Measurements from ENCODE around the gene ADGRG6.

Gene ADGRG6

DNA sequence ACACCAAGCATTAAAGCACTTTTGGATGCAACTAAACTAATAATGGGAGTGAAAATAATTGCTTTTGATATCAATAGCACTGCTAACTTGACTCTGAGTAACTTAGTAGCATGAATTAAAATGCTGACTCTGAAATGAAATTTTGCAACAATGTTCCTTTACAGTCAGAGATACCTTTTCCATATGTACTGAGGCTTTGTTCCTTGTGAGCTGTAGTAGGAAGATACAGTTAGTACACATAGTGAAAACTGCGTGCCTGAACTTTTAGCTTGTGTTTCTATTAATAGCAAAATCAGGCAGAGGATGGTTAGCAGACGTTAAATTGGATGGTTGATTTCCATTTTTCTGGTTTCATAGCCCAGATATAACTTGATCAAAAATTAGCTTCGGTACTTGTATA, 18.6 kb downstream of the ADGRG6 start:
- TF ChIP-seq, protein P1, sequence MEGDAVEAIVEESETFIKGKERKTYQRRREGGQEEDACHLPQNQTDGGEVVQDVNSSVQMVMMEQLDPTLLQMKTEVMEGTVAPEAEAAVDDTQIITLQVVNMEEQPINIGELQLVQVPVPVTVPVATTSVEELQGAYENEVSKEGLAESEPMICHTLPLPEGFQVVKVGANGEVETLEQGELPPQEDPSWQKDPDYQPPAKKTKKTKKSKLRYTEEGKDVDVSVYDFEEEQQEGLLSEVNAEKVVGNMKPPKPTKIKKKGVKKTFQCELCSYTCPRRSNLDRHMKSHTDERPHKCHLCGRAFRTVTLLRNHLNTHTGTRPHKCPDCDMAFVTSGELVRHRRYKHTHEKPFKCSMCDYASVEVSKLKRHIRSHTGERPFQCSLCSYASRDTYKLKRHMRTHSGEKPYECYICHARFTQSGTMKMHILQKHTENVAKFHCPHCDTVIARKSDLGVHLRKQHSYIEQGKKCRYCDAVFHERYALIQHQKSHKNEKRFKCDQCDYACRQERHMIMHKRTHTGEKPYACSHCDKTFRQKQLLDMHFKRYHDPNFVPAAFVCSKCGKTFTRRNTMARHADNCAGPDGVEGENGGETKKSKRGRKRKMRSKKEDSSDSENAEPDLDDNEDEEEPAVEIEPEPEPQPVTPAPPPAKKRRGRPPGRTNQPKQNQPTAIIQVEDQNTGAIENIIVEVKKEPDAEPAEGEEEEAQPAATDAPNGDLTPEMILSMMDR (conservative IDR thresholded peaks at IDR 0.05; ENCODE audit: low read length), result no peak
- no peak overlapping the region for H3K4me3 ChIP-seq (ENCODE audit: low read length)
- no peak for DNase-seq (ENCODE audit: low read depth)

DNA sequence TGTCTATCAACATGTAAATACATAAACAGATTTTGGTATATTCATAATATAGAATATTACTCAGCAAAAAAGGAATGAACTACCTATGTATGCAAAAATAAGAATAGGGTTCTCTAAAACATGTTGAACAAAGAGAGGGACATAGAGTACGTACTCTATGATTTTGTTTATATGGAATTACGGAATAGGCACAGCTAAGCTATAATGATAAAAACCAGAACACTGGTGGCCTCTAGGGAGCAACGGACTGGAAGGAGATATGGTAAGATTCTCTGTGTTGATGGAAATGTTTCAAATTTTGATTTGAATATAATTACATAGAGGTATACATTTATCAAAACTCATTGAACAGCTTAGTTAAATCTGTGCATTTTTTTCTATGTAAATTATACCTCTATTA, 19.6 kb downstream of the ADGRG6 start:
- TF ChIP-seq, protein P1 (conservative IDR thresholded peaks at IDR 0.05; ENCODE audit: low read length), result no peak
- H3K4me3 ChIP-seq (ENCODE audit: low read length), result no peak overlapping the region
- no peak for DNase-seq (ENCODE audit: low read depth)

DNA sequence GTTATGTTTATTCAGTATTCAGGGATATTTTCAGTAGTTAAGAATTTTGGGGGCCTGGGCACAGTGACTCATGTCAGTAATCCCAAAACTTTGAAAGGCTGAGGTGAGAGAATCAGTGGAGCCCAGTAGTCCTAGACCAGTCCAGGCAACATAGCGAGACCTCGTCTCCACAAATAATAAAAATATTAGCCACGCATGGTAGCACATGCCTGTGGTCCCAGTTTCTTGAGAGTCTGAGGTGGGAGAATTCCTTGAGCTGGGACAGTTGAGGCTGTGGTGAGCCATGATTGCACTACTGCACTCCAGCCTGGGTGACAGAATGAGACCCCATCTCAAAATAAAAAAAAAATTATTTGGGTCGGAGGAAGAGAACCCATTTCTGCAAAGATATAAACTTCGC, 20.3 kb downstream of the ADGRG6 start:
- no peak for DNase-seq (ENCODE audit: low read depth)
- no peak overlapping the region for H3K4me3 ChIP-seq (ENCODE audit: low read length)
- TF ChIP-seq, protein P1 (conservative IDR thresholded peaks at IDR 0.05; ENCODE audit: low read length), result no peak

DNA sequence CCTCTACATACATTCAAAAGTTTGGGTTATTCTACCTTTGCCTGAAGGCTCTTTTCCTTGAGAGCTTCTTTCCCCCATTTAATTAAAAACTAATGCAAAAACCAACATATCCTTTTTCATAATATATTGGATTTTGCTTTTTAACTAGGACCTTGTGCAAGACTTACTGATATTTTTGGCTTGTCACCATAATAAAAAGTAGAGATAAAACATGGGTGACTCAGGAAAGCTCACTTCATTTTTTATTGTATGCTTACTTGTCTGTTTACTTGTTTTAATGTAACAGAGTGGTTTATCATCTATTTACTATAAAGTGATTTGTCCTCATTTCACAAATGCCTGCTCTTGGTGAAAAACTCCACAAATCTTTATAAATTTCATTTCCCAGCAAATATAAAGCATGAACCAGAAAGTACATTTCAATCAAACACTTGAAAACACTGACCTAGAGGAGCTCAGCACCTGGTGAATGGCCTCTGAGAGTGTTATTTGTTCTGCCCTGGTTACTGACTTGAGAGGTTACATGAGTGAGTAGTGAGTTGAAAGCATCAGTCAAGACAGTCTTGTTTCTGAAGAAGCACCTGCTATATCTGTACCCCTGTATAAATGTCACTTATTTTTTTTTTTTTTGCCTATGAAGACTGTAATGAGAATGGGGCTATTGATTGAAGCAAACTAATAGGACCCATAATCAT, 20.8 kb downstream of the ADGRG6 start:
- DNase-seq (ENCODE audit: low read depth), result no peak
- H3K4me3 ChIP-seq (ENCODE audit: low read length), result no peak overlapping the region
- TF ChIP-seq, protein P1 (conservative IDR thresholded peaks at IDR 0.05; ENCODE audit: low read length), result no peak

DNA sequence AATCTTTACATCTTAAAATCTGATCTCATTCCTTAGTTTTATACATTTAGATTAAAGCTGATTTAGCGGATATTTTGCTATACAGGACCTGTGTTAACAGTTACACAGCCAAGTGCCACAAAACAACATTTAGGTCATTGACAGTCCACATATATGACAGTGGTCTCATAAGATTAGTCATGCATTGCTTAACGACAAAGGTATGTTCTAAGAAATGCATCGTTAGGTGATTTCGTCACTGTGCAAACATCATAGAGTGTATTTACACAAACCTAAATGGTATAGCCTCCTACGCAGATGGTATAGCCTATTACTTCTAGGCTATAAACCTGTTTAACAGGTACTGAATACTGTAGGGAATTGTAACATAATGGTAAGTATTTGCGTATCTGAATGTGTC, 21.6 kb downstream of the ADGRG6 start:
- no peak overlapping the region for H3K4me3 ChIP-seq (ENCODE audit: low read length)
- DNase-seq (ENCODE audit: low read depth), result no peak
- TF ChIP-seq, protein P1 (conservative IDR thresholded peaks at IDR 0.05; ENCODE audit: low read length), result no peak

DNA sequence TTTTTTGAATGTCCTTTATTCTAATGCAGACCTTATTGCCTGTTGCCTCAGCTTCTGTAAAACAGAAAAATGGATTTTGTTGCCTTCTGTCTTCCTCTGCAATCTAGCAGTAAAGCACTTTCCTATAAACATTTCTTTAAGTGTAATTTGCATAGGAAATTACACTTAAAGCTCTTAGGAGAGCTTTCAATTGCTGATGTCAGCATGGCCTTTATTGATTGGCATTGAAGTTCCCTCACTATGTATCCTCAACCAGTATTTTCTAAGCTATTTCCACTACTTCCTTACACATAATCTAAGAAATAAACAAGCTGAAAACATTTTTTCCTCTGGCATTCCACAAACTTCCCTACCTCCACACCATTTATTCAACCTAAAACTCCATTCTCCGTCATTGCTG, 22.3 kb downstream of the ADGRG6 start:
- DNase-seq (ENCODE audit: low read depth), result no peak
- H3K4me3 ChIP-seq (ENCODE audit: low read length), result no peak overlapping the region
- TF ChIP-seq, protein P1 (conservative IDR thresholded peaks at IDR 0.05; ENCODE audit: low read length), result no peak

DNA sequence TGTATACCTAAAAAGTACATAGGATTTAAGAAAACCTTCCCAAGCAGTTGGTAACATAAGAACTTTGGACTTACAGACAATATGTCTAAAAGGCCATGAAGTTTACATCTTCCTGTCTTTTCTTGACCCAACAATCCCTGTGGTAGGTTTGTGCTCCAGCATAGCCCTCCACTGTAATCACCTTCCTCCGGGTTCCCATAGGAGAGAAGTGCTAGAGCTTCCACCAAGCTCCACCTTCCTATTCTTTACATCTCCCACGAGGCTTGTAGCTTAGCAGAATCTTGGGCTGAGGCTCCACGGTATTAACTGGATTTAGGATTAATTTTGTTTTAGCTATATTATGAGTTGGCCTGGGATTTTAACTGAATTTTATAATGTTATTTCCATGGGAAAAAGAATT, 23.3 kb downstream of the ADGRG6 start:
- TF ChIP-seq, protein P1 (conservative IDR thresholded peaks at IDR 0.05; ENCODE audit: low read length), result no peak

More for the DNA sequence above, 23.3 kb downstream of the ADGRG6 start:
- no peak for DNase-seq (ENCODE audit: low read depth)
- no peak overlapping the region for H3K4me3 ChIP-seq (ENCODE audit: low read length)

All from AG10803 (cell line).